WTC11 (cell line): ENCODE data around the gene IFT122.

ENCODE experiments used
- ATF2 ChIP-seq: sonication (generic); formaldehyde crosslinking; IDR thresholded peaks from 2 replicates; pipeline ENCODE4 v1.8.1; 2022; ENCODE audit warnings: low read depth, missing genetic modification reagents, borderline replicate concordance
- ATF3 ChIP-seq: sonication (generic); formaldehyde crosslinking; conservative IDR thresholded peaks from 2 replicates; pipeline ENCODE4 v1.8.1; 2022; ENCODE audit warnings: mild to moderate bottlenecking, missing genetic modification reagents
- CBFB ChIP-seq: sonication (generic); formaldehyde crosslinking; IDR thresholded peaks from 2 replicates; pipeline ENCODE4 v1.8.1; 2022; ENCODE audit warnings: mild to moderate bottlenecking, low read depth, missing genetic modification reagents
- CTCF ChIP-seq: fragments of 200-600 bp; IDR thresholded peaks from 2 replicates; pipeline ENCODE4 v1.8.0; 2022; ENCODE audit warnings: antibody characterized with exemption
- E2F4 ChIP-seq: sonication (generic); formaldehyde crosslinking; IDR thresholded peaks from 2 replicates; pipeline ENCODE4 v1.8.1; 2022; ENCODE audit warnings: low read depth, mild to moderate bottlenecking, moderate library complexity, missing genetic modification reagents, borderline replicate concordance
- E2F5 ChIP-seq: sonication (generic); formaldehyde crosslinking; IDR thresholded peaks from 2 replicates; pipeline ENCODE4 v1.8.1; 2022; ENCODE audit warnings: mild to moderate bottlenecking, moderate library complexity, missing genetic modification reagents
- KAT7 ChIP-seq: sonication (generic); formaldehyde crosslinking; IDR thresholded peaks from 2 replicates; pipeline ENCODE4 v1.8.1; 2023; ENCODE audit warnings: missing genetic modification reagents, mild to moderate bottlenecking, borderline replicate concordance
- NFYB ChIP-seq: sonication (generic); formaldehyde crosslinking; conservative IDR thresholded peaks from 2 replicates; pipeline ENCODE4 v1.8.0; 2022; ENCODE audit warnings: low read depth, missing genetic modification reagents
- ZNF416 ChIP-seq: fragments of 250-450 bp; sonication (Bioruptor Pico); IDR thresholded peaks from 2 replicates; pipeline ENCODE4 v1.9.0; 2021; ENCODE audit warnings: mild to moderate bottlenecking, inconsistent platforms

GRCh38 chr3:129393271-129393670 is 46.8 kb upstream of the IFT122 start:
- TF ChIP-seq NFYB (no peak), E2F5 (CRISPR knock-in tag) (no peak), CTCF (no peak), KAT7 (CRISPR knock-in tag) (no peak), ATF2 (CRISPR knock-in tag) (no peak), CBFB (CRISPR knock-in tag) (no peak), E2F4 (CRISPR knock-in tag) (no peak), ZNF416 (no peak), ATF3 (CRISPR knock-in tag) (no peak)
